Stimulated activated CD4-positive, alpha-beta T cell treated with anti-CD3 and anti-CD28 coated beads, Interleukin-12 subunit alpha, Interleukin-12 subunit beta, amount 100 ng/mL, for 48 hours (primary cell): ENCODE data around the gene CASTOR1.
"Not testable (repeated sequence)": the region's sequence is repeated elsewhere in the genome, so short reads cannot be mapped to it uniquely, and the experiment has no call there.

ENCODE experiments used
- DNase-seq, 3 donors: peaks; one replicate each; pipeline ENCODE4 v3.0.0-alpha.2; 2020; ENCODE audit warnings: low read depth in 2 of 3, low spot score in 1 of 3

The CASTOR1 gene

DNA sequence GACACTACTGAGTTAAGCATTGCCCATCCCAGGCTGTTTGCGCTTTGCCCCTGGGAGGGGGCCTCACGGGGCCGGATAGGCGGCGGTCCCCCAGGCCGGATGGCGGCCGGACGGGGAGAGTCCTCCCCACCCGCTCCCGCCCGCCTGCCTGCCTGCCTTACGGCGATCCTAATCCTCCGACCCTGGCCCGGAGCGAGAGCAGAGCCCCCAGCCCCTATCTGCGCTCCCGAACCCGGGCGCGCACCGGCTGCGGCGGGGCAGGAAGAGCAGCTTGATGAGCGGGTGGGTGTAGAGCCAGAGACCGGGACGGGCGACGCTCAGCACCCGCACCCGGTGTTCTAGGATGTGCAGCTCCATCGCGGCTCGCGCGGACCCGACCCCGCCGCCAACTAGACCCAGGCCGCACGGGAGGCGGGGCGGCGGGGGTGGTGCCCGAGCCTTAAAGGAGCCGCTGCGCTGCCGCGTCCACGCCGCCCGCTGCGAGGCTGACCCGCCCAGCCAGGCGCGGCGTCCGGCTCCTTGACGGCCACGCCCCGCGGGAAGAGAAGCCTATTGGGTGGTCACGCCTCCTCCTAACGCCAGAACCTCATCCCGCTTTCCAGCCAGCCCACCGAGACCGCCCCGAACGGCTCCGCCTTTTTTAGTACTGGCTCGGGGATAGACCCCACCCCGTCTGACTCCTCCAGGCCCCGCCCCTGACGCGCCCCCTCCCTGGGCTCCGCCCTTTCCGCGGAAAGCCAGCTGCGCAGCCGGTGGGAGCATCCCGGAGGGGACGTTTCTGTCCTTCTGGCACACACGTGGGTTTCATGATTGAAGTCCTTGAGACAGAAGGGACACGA lies at the start of gene CASTOR1:
TSS of gene CASTOR1 (minus strand) at position 365 of the 839 bp plus-strand sequence. CDS start at position 357, 8 bp downstream.
- DNase-seq, result peak; percentile 82 to 93 (median 89)

DNA sequence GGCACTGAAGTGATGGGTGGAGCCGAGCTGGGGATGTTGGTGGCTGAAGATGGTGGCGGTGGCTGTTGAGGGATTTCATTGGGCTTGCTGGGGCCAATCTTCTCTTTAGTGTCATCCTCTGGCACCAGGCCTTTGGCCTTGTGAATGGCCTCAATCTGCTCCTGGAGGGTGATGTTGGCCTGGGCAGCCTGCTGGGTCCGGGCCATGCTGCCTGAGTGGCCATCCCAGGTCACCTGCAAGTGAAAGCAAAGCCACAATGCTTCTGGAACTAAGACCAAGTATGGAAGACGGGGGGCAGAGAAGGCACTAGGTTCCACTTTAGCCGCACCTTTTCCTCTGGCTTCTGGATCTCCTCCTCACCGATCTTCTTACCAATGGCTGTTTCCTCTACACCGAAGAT lies 49.5 kb upstream of the CASTOR1 start:
- DNase-seq, result no peak

DNA sequence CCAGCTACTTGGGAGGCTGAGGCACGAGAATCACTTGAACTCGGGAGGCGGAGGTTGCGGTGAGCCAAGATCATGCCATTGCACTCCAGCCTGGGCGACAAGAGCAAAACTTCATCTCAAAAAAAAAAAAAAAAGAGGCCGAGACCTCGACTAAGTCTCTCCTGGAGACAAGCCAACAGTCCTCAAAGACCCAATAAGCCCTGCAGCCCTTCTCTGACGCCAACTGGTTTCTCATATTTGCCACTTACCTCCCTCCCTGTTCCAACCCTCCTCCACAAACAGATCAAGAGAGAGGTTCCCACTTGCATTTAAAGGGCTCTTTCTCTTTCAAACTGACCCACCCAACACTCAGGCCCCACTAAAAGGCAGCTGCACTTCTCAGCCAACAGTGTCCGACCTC lies 49.0 kb upstream of the CASTOR1 start:
- DNase-seq, result not testable (repeated sequence)

DNA sequence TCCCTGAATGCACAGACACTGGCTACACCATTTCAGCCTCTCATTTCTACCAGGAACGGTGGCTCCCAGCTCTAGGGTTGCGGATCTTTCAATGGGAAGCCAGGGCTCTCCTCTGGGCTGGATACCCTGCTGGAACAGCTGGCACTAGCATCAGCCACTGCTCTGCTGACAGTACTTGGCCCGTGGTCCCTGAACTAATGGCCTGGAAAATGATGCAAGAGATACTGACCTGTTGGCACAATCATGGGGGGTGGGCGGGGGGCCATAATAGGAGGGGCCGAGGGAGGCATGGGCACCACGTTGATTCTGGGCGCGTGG lies 48.1 kb upstream of the CASTOR1 start:
- DNase-seq, result no peak

DNA sequence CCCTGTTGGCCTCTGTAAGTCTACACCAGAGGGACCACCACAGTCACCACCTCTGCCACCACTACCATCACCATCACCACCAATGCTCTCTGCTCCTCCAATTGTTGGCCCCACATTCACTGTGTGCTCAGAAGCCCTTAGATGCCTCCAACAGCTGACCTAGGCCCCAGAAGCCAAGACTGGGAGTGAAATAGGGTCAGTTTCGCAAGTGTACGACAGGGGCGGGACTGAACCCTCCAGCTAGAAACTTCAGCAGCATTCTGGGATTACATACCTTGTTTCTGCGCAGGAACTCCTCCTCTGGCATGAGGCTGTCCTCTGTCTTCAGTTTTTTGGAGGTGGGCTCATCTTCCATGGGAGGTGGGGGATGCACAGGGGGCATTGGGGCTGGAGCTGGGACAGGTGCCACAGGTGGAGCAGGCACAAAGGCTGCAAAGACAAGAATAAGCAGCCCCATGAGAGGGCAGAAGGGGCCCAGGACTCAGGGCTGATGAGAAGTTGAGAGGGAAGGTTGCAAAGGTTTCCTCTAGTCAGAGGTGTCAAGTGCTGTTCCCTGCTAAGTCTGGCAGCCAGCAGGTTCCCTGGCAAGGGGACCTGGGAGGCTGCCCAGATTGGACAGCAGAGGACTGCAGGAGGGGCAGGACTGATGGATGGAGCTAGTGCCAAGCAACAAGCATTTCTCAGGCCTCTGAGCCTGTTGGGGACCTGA lies 47.6 kb upstream of the CASTOR1 start:
- DNase-seq, result no peak

DNA sequence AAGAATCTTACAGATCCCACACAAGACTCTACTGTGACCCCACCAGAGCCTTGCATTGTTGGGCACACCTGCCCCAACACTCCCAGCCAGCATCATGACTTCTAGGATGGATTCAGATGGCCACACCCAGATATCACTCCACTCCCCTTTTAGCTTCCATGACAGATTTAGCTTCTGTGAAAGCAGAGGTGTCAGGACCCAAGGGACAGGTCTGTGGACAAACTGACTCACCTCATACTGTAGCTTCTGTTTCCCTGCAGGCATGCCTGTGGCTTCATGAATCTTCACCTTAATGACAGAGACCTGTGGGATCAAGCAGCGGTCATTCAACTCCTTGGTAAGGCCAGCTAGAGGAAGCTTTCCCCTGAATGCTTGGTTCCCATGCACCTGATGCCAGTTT lies 45.9 kb upstream of the CASTOR1 start:
- no peak for DNase-seq

DNA sequence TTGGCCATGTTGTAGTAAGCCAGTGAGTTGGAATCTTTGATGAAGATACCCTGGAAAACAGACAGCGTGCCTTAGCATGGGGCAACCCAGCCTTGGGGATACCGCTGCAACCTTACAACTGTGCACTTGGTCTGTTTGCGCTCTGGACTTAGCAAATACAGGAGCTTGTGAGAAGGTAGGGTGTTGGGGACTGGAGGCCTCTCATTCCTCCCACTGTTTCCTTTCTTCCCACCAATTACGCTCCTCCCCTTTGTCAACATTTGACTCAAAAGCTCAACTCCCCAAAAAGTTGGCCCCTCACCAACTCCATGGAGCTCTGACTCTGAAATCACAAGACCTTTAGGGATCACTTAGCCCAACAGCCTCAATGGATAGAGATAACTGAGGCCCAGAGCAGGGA lies 45.3 kb upstream of the CASTOR1 start:
- no peak for DNase-seq

DNA sequence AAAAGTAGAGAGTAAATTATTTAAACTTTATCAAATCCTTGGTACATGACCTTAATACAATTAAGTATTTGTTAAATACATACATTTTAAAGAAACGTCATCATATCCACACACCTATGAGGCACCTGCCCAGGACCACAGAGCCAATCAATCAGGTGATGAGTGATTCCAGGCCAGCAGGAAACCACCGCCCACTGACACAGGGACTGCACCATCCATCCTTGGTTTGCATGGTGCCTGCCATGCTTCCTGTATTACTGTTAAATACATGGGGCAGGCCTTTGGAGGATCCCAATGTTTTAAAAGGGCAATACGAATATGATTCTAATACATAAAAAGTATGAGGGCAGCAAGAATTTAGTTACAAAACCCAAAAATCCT lies 44.4 kb upstream of the CASTOR1 start:
- DNase-seq, result no peak

DNA sequence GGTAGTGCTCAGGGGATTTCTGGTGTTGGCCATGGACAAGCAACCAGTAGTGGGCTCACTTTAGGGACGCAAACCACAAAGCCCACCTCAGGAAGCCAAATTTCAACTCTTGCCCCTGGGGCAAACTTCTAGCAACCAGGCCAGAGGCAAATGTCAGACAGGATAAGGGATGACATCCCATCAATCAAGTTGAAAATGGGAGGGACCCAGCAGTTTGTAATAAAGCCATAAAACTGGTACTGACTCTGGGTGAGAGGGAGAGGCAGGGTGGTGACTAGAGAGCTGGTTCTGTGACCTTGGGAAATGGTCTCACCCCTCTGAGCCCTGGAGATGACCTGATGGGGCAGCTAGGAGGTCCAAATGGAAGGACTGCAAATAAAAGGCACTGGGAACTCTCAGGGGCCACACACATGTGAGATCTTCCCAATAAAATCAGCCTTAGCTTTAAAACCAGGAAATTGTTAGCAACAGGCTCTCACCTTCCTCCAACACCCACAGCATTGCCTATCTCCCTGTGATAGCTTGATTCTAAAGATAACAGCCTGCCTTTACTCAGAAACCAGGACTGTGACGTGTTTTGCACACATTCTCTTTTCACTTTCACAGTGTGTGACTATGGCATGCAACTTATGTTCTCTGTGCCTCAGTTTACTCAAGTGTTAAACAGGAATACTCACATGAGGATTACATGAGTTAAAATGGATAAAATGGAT lies 43.8 kb upstream of the CASTOR1 start:
- no peak for DNase-seq

DNA sequence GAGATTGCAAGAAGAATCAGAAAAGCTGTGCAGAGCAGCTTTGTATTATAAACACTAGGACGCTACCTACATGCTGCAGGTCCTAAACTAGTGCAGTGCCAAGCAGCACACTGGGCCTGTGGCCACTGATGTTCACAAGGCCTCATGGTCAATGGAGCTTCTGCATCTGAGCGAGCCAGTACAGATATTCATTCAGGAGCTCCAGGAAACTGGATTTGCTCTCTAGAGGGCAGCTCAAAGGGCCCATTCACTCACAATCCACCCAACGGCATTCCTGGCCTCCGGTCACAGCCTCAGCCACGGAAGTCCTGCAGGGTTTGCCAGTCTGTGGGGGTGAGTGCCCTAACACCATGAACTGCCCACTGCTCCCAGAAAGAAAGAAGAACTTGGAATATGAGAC lies 43.2 kb upstream of the CASTOR1 start:
- no peak for DNase-seq

DNA sequence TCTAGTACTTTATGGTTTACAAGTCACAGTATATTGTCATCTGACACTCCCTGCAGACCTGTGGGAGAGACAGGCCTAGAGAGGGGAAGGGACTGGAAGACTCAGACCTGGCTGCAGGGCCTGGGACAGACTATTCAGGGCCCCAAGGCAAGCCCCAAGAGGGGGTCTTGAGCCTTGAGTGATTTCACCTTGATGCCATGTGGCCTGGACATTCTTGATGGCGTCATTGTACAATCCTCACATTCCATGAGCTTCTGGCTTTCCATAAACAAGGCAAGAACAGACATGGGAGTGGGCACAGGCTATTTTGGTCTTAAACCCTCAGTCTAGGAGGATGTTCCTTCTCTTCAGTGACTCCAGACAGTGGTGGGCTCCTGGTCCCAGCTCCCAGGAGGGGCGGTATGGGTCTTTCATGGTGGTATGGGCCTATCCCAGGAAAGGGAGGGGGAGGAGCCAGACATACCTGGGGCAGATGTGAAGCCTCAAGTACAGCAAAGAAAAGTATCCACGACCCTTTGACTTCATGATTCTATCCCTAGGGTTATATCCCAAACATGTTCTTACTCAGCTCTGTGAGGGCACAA lies 39.3 kb upstream of the CASTOR1 start:
- DNase-seq, result no peak

DNA sequence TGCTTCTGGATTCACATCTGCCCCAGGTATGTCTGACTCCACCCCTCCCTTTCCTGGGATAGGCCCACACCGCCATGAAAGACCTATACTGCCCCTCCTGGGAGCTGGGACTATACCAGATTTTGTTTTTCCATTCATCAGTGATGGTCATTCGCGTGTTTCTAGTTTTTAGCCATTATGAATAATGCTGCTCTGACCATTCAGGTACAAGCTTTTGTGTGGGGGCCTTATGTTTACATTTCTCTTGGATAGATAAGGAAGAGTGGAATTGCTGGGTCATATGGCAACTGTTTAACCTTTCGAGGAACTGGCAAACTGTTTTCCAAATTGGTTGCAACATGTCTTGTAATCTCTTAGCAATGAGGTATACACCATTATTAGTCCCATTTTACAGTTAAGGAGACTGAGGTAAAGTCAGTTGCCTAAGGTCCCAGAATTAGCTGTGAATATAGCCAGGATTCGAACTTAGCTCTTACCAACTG lies 38.6 kb upstream of the CASTOR1 start:
- DNase-seq, result no peak

DNA sequence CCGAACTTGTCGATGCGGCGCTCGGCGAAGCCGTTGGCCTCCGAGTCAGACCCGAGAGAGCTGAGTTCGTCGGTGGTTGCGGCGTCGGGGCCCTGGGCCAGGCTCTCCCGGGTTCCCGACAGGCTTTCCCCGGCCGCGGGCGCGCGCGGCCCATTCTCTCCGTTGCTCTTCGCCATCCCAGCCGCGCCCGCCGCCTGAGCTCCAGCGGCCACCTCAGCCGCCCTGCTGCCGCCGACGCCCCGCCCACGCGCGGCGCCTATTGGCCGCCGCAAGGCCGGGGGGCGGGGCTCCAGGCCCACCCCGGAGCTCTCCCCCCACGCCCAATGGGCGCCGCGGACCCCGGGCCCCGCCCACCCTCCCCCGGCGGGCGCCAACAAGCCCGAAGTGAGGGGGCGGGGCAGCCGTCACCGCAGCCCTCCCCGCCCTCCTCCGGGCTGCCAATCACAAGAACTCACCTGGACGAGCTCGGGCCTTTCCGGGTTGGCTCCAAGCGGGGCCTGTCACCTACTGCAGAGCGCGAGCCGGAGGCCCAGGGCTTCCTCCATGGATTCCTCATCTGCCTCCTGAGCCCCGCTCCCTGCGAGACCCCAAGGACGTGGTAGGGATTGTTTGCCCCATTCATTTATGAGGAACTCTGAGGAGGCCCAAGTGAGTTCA lies 37.5 kb upstream of the CASTOR1 start, which contains the start of gene TBC1D10A:
TSS of gene TBC1D10A (minus strand) at position 236 of the 657 bp plus-strand sequence. CDS start at position 176, 60 bp downstream.
- peak; percentile 84 to 89 (median 86) for DNase-seq

DNA sequence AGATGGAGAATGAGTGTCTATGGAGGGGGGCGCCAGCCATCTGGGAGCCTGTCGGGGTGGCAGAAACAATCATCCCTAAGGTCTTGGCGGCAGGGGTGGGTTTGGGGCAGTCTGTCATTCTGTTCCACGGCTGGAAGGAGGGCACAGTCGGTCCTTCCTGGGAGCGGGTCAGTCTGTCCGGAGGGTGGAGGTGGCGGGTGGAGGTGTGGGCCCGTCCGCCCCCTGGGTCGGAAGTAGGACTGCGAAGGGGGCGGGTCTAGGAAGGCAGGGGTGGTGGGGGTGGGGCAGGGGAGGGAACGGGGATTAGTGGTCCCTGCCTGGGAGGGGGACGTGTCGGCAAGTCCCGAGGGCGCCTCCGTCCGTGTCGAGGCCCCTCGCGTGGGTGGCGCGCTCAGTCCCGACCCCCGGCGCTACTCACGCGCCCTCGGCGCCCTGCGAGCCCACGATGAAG lies 37.0 kb upstream of the CASTOR1 start:
- no peak for DNase-seq

DNA sequence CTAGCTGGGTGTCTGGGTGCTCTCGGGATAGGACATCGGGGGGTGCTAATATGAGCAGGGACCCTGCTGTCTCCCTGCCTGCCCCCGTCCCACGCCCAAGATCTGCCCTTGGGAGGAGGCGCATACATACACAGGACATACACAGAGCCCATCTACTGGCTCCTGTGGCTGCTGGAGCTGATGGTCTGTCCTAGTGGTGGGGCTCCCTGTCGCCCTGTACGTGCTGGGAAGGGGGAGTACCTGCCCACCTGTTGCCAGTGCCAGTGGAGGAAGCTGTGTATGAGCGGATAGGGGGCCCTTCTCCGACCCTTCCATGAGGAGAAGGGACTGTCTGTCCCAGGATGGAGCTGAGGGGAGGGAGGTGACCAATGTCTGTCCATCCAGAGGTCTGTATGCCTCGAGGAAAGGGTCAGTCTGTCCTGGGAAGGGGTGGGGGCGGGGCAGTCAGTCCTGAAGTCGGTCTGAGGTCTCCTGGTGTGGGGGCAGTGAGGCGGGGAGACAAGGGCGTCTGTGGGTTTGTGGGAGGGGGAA lies 36.5 kb upstream of the CASTOR1 start:
- no peak for DNase-seq

DNA sequence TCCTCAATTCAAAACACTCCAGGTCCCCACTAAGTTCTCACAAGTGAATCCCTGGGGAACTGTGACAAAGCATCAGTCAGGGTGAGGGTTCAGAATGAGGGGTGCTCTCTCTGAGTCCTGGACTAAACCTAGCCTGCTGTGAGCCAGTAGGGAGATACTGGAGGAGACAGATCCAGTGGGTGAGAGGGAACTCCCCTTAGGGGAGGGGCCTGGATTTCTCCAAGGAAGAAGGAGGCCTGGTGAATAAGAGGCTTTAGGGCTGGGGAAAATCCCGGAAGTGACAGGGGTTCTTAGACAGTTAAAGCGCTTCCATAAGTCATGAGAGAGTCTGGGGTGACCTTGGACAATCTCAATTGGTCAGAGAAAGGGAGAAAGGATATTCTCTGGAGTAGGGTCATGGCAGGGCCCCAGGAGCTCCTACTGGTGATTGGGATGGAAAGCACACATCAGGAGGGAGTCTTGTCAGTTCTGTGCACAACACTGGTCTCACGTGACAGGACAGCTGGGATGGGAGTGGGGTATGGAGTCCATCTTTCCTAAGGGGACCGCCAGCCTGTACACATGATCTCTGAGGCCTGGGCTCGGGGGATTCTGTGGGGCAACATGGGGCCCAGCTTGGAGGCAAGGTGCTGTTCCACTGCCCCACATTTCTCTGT lies 35.9 kb upstream of the CASTOR1 start:
- DNase-seq, result no peak

DNA sequence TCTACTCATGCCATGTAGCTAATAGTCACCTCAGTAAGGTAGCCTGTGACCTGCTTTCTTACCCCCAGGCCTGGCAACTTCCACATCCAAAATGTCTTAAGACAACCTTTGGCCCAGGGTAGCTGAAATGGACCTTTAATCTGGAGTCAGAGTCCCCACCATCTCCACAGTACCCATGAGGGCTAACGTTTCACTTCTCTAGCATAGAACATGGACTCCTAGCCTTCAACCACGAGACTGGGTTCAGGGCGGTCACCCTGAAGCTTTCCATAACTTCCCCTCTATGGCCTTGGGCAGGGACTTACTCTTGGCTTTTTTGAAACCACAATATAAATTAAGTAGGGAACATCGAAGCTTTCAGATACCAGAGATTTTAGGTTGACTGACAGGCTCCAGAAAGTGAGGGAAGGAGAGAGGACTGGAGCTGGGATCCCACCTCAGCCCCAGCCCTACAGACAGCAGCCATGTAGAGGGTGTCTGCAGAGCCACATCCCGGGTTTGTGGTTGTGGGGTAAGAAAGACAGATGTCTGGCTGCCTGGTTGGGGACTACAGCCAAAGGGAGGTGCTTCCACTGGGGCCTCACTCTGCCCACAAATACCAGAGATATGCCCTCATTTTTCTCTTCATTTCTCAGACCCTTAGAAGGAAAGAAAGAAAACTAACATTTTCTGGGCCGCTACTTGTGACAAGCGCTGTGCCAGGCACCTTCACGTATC lies 34.9 kb upstream of the CASTOR1 start:
- DNase-seq, result no peak

DNA sequence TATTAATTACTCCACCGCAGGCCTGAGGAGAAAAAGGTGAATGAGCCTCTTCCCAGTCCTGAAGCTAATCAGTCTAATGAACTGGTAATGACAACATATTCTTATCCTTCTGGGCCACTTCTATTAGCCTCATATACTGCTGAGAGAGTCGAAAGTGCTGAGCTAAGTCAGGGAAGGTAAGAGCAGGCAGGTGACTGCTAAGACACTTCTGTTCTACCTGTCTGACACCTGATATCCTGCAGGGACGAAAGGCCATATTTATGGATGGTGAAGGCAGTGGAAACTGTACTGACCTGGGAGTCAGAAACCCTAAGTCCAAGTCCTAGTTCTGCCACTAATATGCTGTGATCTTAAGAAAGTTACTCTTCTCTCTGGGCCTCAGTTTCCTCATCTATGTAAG lies 33.9 kb upstream of the CASTOR1 start:
- no peak for DNase-seq

DNA sequence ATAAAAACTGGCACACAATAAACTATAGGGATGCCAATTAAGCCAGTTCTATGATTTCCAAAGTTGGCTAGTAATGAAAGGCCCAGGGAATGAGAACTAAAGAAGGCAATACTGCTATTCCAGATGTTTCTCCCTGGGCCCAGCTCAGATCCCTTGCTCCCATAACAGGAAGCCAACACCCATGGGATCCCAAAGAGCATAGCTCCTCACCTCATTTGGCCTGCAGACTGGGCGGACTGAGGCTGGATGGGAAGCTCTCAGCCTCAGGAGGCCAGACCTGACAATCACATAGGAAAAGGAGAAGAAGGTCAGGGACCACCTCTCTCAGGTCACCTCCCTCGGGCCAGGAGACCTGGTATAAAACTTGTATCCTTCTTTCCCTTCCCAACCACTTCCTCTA lies 32.2 kb upstream of the CASTOR1 start:
- DNase-seq, result no peak
